ENCODE data around the gene MESD. TPM values are rescaled to one million over a fixed set of nuclear protein-coding genes. Genes with fewer than 3 reads are reported as not detected.

Gene MESD
- total RNA-seq, 1 donor from 2014 or later = 25.9 TPM

DNA sequence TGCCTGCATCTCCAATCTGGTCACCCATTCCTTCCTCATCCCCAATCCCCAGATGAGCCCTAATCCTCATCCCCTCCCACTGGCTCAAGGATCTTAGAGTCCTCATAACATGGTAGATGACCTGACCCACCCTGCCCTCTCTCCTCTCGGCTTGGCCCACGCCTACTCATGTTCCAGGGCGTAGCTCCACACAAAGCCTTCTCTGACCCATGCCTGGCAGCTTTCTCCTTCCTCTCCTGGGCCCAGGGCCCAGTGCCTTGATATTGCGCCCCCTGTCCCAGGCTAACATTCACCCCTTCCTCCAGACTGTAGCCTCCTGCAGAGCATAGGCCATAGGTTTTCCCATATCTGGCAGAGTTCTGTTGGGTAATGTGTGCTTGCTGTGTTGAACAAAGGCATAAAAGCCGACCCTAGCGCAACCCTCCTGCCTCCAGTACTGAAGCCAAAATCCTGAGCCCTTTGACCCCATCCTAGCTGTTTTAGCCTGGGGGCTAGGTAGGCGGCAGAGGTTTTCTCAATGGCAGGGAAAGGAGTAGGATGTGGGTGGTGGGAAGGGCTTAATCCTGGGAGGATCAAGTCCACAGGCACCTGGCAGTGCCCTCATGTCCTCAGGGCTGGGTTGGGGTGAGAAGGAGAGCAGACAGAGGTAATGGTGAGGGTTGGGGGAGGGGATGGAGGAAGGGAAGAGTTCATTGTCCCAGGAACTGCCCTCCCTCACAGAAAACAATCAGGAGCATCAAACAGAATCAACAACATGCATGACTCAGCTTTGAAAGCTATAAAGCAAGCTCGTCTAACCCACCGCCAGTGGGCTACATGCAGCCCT lies 35.5 kb downstream of the MESD start:
- DNase-seq (ENCODE audit: low read depth) = no peak
- TF ChIP-seq, protein P1, sequence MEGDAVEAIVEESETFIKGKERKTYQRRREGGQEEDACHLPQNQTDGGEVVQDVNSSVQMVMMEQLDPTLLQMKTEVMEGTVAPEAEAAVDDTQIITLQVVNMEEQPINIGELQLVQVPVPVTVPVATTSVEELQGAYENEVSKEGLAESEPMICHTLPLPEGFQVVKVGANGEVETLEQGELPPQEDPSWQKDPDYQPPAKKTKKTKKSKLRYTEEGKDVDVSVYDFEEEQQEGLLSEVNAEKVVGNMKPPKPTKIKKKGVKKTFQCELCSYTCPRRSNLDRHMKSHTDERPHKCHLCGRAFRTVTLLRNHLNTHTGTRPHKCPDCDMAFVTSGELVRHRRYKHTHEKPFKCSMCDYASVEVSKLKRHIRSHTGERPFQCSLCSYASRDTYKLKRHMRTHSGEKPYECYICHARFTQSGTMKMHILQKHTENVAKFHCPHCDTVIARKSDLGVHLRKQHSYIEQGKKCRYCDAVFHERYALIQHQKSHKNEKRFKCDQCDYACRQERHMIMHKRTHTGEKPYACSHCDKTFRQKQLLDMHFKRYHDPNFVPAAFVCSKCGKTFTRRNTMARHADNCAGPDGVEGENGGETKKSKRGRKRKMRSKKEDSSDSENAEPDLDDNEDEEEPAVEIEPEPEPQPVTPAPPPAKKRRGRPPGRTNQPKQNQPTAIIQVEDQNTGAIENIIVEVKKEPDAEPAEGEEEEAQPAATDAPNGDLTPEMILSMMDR (IDR thresholded peaks at IDR 0.05; ENCODE audit: insufficient read depth, low read length, poor library complexity, severe bottlenecking) = no peak
- Histone ChIP-seq H3K4me3 (ENCODE audit: low read depth, low read length) (no peak overlapping the region), H3K36me3 (ENCODE audit: control insufficient read depth, insufficient read depth, low read length) (no peaks in the 10 kb centered on the region), H3K27me3 (ENCODE audit: control insufficient read depth, insufficient read depth, low read length) (no peaks in the 10 kb centered on the region)

GRCh38 chr15:80953001-80953952 lies 36.3 kb downstream of the MESD start:
- no peaks in the 10 kb centered on the region for H3K27me3 ChIP-seq (ENCODE audit: control insufficient read depth, insufficient read depth, low read length)
- no peaks in the 10 kb centered on the region for H3K36me3 ChIP-seq (ENCODE audit: control insufficient read depth, insufficient read depth, low read length)
- TF ChIP-seq, protein P1 (IDR thresholded peaks at IDR 0.05; ENCODE audit: insufficient read depth, low read length, poor library complexity, severe bottlenecking) = no peak
- no peak overlapping the region for H3K4me3 ChIP-seq (ENCODE audit: low read depth, low read length)
- DNase-seq (ENCODE audit: low read depth) = no peak

GRCh38 chr15:80951941-80952340 lies 37.7 kb downstream of the MESD start:
- TF ChIP-seq, protein P1 (IDR thresholded peaks at IDR 0.05; ENCODE audit: insufficient read depth, low read length, poor library complexity, severe bottlenecking) = no peak

GRCh38 chr15:80950291-80951078 lies 39.1 kb downstream of the MESD start:
- no peak overlapping the region for H3K4me3 ChIP-seq (ENCODE audit: low read depth, low read length)
- no peak for DNase-seq (ENCODE audit: low read depth)
- H3K27me3 ChIP-seq (ENCODE audit: control insufficient read depth, insufficient read depth, low read length) = no peaks in the 10 kb centered on the region
- no peaks in the 10 kb centered on the region for H3K36me3 ChIP-seq (ENCODE audit: control insufficient read depth, insufficient read depth, low read length)
- TF ChIP-seq, protein P1 (IDR thresholded peaks at IDR 0.05; ENCODE audit: insufficient read depth, low read length, poor library complexity, severe bottlenecking) = no peak

More at GRCh38 chr15:80951941-80952340, 37.7 kb downstream of the MESD start:
- Histone ChIP-seq H3K36me3 (ENCODE audit: control insufficient read depth, insufficient read depth, low read length) (no peaks in the 10 kb centered on the region), H3K4me3 (ENCODE audit: low read depth, low read length) (no peak overlapping the region), H3K27me3 (ENCODE audit: control insufficient read depth, insufficient read depth, low read length) (no peaks in the 10 kb centered on the region)
- DNase-seq (ENCODE audit: low read depth) = no peak

GRCh38 chr15:80949756-80950155 lies 39.9 kb downstream of the MESD start:
- Histone ChIP-seq H3K36me3 (ENCODE audit: control insufficient read depth, insufficient read depth, low read length) (no peaks in the 10 kb centered on the region), H3K4me3 (ENCODE audit: low read depth, low read length) (no peak overlapping the region), H3K27me3 (ENCODE audit: control insufficient read depth, insufficient read depth, low read length) (no peaks in the 10 kb centered on the region)
- TF ChIP-seq, protein P1 (IDR thresholded peaks at IDR 0.05; ENCODE audit: insufficient read depth, low read length, poor library complexity, severe bottlenecking) = no peak
- DNase-seq (ENCODE audit: low read depth) = no peak
